ENCODE results near the gene SPOCK1.
A peak's percentile ranks its signal among the peaks of the same experiment; 100 is the strongest.

Gene SPOCK1

DNA sequence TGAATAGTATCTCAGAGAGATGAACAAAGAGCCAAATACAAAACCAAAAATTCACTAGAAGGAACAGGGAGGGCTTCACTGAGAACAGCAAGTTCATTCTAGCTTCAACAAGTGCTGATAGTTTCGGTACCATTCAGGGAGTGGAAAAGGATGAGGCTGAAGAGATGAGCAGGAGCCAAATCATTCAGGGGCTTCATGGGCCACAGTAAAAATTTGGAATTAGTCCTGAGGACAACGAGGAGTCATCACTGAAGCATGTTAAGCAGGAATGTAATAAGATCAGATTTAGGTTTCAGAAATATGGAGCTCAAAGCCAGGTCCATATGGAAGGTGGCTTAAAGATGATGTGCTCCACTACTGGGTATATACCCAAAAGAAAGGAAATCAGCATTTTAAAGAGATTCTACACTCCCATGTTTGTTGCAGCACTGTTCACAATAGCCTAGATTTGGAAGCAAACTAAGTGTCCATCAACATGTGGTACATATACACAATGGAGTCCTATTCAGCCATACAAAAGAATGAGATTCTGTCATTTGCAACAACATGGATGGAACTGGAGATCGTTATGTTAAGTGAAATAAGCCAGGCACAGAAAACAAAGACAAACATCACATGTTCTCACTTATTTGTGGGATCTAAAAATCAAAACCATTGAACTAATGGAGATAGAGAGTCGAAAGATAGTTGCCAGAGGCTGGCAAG is 36.2 kb downstream of the SPOCK1 start:
- TF ChIP-seq, protein P1, sequence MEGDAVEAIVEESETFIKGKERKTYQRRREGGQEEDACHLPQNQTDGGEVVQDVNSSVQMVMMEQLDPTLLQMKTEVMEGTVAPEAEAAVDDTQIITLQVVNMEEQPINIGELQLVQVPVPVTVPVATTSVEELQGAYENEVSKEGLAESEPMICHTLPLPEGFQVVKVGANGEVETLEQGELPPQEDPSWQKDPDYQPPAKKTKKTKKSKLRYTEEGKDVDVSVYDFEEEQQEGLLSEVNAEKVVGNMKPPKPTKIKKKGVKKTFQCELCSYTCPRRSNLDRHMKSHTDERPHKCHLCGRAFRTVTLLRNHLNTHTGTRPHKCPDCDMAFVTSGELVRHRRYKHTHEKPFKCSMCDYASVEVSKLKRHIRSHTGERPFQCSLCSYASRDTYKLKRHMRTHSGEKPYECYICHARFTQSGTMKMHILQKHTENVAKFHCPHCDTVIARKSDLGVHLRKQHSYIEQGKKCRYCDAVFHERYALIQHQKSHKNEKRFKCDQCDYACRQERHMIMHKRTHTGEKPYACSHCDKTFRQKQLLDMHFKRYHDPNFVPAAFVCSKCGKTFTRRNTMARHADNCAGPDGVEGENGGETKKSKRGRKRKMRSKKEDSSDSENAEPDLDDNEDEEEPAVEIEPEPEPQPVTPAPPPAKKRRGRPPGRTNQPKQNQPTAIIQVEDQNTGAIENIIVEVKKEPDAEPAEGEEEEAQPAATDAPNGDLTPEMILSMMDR (conservative IDR thresholded peaks at IDR 0.05; ENCODE audit: low read depth, low read length) = no peak
- no peak overlapping the region for H3K4me3 ChIP-seq (ENCODE audit: low read length)
- DNase-seq (ENCODE audit: low read depth) = no peak

DNA sequence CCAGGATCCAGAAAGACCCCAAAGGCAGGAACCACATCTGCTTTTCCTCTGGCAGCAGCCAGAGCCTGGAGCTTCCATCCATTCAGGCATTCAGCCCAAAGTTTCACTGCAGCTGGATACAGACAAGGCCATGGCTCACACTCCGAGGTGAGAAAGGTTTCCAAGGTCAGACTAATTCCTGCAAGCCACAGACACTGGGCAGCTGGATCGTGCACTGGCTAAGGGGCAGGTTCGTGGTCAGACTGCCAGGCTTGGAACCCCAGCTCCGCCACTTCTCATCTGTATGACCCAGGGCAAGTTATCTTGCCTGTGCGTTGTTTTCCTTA is 36.9 kb downstream of the SPOCK1 start:
- no peak for DNase-seq (ENCODE audit: low read depth)
- no peak overlapping the region for H3K4me3 ChIP-seq (ENCODE audit: low read length)
- TF ChIP-seq, protein P1 (conservative IDR thresholded peaks at IDR 0.05; ENCODE audit: low read depth, low read length) = no peak

DNA sequence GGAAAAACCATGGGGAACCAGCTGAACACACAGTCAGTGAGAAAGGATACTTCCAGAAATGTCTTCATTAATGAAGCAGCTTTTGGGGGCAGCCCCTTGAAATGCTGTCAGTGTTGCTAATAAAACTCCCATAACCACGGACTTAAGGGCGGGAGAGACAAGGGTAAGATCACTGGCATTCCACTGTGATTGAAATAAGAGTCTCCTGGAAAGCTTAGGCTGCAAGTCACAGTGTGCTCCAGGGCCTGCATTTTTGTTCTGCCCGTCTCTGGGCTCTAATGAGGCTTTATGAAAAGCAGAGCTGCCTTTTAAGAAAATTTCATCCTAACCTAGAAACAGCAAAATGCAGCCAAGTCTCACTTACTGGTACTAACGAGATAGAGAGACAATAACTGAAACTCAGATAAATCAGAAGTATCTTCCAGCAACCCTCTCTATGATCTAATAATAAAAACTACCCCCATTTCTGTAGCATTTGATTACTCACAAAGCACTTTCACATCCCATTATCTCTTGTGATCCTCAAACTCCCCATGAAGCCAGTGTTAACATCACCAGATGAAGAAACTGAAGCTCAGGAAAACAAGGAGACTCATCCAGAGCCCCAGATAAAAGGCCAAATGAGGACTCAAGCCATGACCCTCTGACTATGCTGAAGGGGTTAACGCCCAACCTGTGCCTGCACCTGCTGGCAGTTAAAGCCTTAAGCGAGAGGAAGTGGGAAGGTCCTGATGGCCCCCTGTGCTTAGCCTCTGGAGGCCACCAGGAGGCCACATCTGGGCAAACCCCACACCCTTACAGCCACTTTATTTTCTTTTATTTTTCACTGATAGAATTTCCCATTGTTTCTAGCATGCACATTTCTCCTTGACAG is 37.5 kb downstream of the SPOCK1 start:
- no peak for DNase-seq (ENCODE audit: low read depth)
- TF ChIP-seq, protein P1 (conservative IDR thresholded peaks at IDR 0.05; ENCODE audit: low read depth, low read length) = peak; percentile 35
- H3K4me3 ChIP-seq (ENCODE audit: low read length) = no peak overlapping the region

DNA sequence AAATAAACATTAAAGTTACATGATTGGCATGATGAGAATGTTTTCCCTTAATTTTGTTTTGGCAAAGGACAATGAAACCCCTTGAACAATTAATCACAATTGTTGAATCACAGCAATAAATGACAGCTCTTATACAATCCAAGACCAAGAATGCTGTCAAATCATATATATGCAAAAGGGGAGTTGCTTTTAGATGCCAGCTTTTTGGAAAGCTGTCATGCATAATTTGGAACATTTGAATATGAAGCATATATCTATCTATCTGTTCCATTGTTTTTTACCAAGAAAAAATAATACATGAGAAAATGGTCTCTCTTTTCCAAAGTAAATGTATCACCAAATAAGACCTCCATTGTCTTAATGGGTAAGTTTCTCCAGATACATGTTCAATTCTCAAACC is 44.5 kb downstream of the SPOCK1 start:
- DNase-seq (ENCODE audit: low read depth) = no peak
- TF ChIP-seq, protein P1 (conservative IDR thresholded peaks at IDR 0.05; ENCODE audit: low read depth, low read length) = no peak
- H3K4me3 ChIP-seq (ENCODE audit: low read length) = no peak overlapping the region

DNA sequence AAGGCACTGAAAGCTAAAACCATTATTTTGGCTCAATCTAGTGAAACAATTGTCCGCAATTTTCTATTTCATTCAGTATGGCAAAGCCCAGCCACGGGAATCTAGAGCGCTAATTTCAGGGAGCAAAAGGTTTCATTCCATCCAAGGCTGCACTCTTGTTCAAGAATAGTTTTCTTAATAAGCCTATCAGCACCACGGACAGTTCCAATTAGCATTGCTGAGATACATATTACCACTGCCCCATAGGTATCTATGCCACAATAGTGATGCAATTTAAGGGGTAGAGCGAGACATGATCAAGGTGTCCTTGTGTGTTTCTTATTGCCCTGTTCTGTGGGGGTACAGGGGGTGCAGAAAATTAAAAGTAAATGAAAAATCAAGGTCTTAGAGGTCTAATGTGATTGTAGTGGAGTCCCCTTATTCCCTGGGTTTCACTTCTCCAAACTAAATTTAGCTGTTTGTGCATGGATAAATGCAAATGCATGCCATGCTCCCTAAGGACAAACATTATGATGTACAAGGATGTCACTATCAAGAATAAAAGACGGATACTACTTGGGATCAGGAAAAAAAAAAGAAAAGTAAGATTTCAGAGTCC is 45.5 kb downstream of the SPOCK1 start:
- TF ChIP-seq, protein P1 (conservative IDR thresholded peaks at IDR 0.05; ENCODE audit: low read depth, low read length) = no peak
- peak; percentile 27 for DNase-seq (ENCODE audit: low read depth)

DNA sequence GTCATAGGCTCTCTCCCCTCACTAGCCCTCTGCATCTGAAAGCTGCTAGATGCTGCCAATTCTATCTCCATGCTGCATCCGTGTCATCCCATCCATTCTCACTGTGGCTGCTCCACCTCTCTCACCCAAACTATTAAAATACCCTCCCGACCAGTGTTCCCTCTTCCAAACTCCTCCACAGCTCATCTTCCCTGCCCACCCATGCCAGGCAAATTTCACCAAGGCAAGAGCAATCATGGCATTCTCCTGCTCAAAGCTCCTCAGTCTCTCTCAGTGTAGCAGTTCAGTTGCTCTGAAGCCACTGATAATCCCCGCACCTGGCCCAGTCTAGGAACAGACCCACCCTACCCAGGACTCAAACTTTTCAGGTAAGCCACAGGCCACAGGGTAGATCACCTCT is 48.4 kb downstream of the SPOCK1 start:
- TF ChIP-seq, protein P1 (conservative IDR thresholded peaks at IDR 0.05; ENCODE audit: low read depth, low read length) = no peak
- DNase-seq (ENCODE audit: low read depth) = no peak
- H3K4me3 ChIP-seq (ENCODE audit: low read length) = no peak overlapping the region

More for the DNA sequence above, 45.5 kb downstream of the SPOCK1 start:
- H3K4me3 ChIP-seq (ENCODE audit: low read length) = no peak overlapping the region
